GM18526 (cell line): ENCODE measurements around the gene GABPB2.

Source experiments
- POLR2A ChIP-seq: IDR thresholded peaks from 3 replicates; pipeline ENCODE4 v1.6.1; 2011; ENCODE audit not compliant: insufficient read length; ENCODE audit errors: extremely low read depth

Gene GABPB2

DNA sequence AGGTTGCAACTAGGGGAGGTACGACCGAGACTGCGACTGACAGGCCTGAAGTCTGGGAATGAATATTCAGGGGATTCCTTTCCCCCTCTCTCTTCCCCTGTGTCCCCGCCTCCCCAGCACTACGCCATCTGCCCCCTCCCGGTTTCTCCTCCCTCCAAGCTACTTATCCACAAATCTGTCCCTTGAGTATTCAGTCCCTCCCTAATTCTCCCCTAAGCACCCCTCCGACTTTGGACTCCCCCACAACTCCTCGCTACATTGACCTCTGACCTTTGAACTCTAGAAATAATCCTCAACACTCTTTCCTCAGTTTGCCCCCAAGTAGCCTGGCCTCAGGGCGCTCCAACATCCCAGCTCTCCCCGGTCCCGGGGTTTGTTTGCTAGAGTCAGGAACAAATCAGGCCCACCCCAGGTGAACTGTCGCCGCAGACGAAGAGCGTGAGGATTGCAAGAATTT, 94.7 kb downstream of the GABPB2 start:
- TF ChIP-seq POLR2A, result no peak

DNA sequence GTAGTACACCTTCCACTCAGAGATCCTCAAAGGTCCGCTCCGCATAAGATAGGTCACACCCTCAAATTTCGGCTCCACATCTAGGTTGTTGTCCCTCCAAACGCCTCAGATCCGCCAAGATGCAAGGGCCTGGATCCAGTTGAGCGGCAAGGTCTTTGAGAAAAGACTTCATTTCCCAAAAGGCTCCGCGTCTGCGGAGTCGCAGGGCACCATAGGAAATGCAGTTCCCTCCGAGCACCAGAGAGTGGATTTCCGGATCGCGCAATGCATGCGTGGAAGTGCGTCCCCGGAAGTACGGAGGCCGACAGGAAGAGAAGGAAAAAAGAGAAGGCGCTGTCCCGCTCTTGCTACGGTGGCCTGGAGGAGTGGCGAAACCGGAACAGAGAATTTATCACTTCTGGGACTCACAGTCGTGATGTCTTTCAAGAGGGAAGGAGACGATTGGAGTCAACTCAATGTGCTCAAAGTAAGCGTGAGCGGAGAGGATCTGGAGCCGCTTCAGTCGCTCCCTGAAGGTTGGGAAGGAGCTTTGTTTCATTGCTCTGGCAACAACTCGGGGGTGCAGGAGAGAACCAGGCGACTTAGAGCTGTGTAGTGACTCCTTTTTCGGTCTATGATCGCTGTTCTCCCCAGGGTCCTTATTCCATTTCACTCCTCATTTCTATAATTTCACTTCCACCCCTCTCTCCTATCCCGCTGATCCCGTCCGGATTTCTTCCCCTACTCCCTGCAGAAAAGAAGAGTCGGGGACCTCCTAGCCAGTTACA, 95.4 kb downstream of the GABPB2 start, which contains the start of the genes LYSMD1 and SCNM1:
TSS of gene LYSMD1 (minus strand) at position 165 of the 767 bp plus-strand sequence. CDS start 644 bp downstream, outside the sequence.
TSS of gene SCNM1 (plus strand) at position 407 of the 767 bp plus-strand sequence. CDS start at position 416, 9 bp downstream.
- TF ChIP-seq POLR2A, result peak; percentile 68

- no peak for TF ChIP-seq POLR2A
Measured at GRCh38 chr1:151166505-151166956, 96.0 kb downstream of the GABPB2 start.

DNA sequence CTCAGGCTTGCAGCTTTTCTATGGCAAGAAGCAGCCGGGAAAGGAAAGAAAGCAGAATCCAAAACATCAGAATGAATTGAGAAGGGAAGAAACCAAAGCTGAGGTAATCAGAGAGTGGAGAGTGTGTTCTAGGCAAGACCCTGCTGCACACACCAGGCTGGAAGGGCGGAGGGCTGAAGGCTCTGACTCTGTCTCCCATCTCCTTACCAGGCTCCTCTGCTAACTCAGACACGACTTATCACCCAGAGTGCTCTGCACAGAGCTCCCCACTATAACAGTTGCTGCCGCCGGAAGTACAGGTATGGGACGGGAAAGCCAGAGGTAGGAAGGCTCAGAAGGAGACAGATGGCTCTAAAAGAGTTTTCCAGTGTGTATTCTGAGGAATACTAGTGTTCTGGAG, 96.6 kb downstream of the GABPB2 start:
- TF ChIP-seq POLR2A, result no peak

DNA sequence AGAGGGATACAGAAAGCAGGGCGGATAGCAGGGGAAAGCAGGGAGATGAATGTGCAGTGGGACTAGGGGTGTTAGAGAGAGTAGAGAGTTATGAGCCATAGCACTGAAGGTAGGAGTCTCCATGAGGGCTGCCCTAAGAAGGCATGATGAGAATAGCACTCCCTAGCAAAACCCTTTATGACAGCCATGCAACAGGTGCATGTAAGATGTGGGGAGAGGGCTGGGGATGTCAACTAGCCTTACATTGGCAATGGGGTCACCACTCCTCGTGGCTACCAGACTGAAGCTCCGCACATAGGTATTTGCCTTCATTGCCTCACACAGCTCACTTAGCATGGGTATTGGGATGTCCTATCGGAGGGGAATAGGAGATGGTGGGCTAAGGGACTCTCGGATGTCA, 100.6 kb downstream of the GABPB2 start:
- no peak for TF ChIP-seq POLR2A
